ENCODE data around the gene SIGLEC9.
A peak's percentile ranks its signal among the peaks of the same experiment; 100 is the strongest.

The SIGLEC9 gene

GRCh38 chr19:51100601-51101000 lies 24.1 kb upstream of the SIGLEC9 start:
- in situ Hi-C loops (cut with HindIII; ENCODE audit: low sequenced_read_pairs) = no loop called here
- DNase-seq (ENCODE audit: low read depth, low spot score) = no peak
- no peak for TF ChIP-seq CTCF (IDR thresholded peaks at IDR 0.05; ENCODE audit: low read depth, low read length)
- H3K4me3 ChIP-seq (ENCODE audit: low read depth, low read length) = no peak overlapping the region

GRCh38 chr19:51101171-51101865 lies 23.4 kb upstream of the SIGLEC9 start:
- no peak for TF ChIP-seq CTCF (IDR thresholded peaks at IDR 0.05; ENCODE audit: low read depth, low read length)
- H3K4me3 ChIP-seq (ENCODE audit: low read depth, low read length) = no peak overlapping the region
- no peak for DNase-seq (ENCODE audit: low read depth, low spot score)
- in situ Hi-C loops (cut with HindIII; ENCODE audit: low sequenced_read_pairs) = no loop called here

- in situ Hi-C loops (cut with HindIII; ENCODE audit: low sequenced_read_pairs) = no loop called here
- no peak for TF ChIP-seq CTCF (IDR thresholded peaks at IDR 0.05; ENCODE audit: low read depth, low read length)
- no peak overlapping the region for H3K4me3 ChIP-seq (ENCODE audit: low read depth, low read length)
- DNase-seq (ENCODE audit: low read depth, low spot score) = no peak
Measured at GRCh38 chr19:51102991-51103390, 21.7 kb upstream of the SIGLEC9 start.

- H3K4me3 ChIP-seq (ENCODE audit: low read depth, low read length) = no peak overlapping the region
- DNase-seq (ENCODE audit: low read depth, low spot score) = no peak
- in situ Hi-C loops (cut with HindIII; ENCODE audit: low sequenced_read_pairs) = no loop called here
- no peak for TF ChIP-seq CTCF (IDR thresholded peaks at IDR 0.05; ENCODE audit: low read depth, low read length)
Measured at GRCh38 chr19:51103926-51104341, 20.8 kb upstream of the SIGLEC9 start.

- peak overlapping the region; percentile 77 for H3K4me3 ChIP-seq (ENCODE audit: low read depth, low read length)
- DNase-seq (ENCODE audit: low read depth, low spot score) = no peak
- TF ChIP-seq CTCF (IDR thresholded peaks at IDR 0.05; ENCODE audit: low read depth, low read length) = no peak
- in situ Hi-C loops (cut with HindIII; ENCODE audit: low sequenced_read_pairs) = no loop called here
Measured at GRCh38 chr19:51107406-51108065, 17.2 kb upstream of the SIGLEC9 start.

GRCh38 chr19:51108066-51108804 lies 16.5 kb upstream of the SIGLEC9 start, which contains the start of gene CTU1:
Gene CTU1 (minus strand): TSS chr19:51108409. CDS start chr19:51104569, 3,840 bp downstream.
- TF ChIP-seq CTCF (IDR thresholded peaks at IDR 0.05; ENCODE audit: low read depth, low read length) = no peak
- H3K4me3 ChIP-seq (ENCODE audit: low read depth, low read length) = peak within 1 kb of the TSS; percentile 77
- DNase-seq (ENCODE audit: low read depth, low spot score) = peak; percentile 100
- in situ Hi-C loops (cut with HindIII; ENCODE audit: low sequenced_read_pairs) = no loop called here
